Gastroesophageal sphincter (tissue), 3 donors: ENCODE data around the gene ZNF454.

Experiments
- EP300 ChIP-seq: sonication (generic); formaldehyde crosslinking; IDR thresholded peaks from one replicate; pipeline ENCODE4 v1.6.1; 2017; ENCODE audit warnings: antibody characterized with exemption, mild to moderate bottlenecking
- TF ChIP-seq, protein P1 (sequence below), 4 experiments: fragments of 200-600 bp in 2 of 4; fragments of 450-650 bp in 2 of 4; sonication (generic) in 1 of 4; IDR thresholded peaks; one replicate each; pipeline ENCODE4 v1.5.1; 2017 to 2019; ENCODE audit warnings: antibody characterized with exemption in 4 of 4, mild to moderate bottlenecking in 2 of 4, moderate library complexity in 2 of 4

DNA sequence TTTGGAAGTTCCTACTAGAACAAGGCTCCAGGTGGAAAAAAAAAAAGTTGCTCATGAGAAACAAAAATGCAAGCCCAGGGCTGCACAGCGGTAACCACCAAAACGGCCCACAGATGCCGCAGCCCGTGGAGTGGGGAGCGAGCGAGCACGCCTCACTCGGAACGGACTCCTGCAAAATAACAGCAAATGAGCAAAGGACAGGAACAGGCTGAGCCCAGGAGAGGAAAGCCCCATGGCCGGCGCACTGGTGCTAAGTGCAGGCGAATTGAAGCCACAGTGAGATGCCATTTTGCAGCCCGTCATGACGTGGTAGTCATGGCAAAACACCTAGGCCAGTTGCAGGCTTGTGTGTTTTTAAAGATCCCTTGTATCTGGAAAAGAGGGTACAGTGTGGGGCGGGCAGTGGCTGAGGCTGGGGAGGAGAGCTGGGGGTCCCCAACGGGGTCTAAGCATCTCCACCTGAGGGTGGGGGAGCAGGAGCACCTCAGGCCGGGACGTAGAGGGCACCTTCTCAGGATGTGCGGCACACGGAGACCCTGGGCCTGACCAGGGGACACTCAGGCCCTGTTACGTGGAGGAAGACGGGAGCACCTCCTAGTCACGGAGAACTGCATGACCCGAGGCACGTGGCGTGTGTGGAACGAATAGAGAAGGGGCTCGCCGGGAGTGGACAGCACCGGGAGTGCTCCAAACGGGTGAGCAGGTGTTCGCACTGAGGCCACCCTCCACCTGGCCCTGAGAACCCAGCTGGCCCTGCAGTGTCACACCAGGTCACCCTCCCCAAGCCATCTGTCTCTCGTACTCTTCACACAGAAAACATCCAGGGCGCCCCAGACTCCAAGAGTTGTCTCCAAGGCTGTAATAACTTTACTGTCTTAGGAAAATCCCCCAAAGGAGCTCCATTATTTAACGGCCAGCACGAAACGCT lies 43.4 kb downstream of the ZNF454 start:
- TF ChIP-seq, protein P1, sequence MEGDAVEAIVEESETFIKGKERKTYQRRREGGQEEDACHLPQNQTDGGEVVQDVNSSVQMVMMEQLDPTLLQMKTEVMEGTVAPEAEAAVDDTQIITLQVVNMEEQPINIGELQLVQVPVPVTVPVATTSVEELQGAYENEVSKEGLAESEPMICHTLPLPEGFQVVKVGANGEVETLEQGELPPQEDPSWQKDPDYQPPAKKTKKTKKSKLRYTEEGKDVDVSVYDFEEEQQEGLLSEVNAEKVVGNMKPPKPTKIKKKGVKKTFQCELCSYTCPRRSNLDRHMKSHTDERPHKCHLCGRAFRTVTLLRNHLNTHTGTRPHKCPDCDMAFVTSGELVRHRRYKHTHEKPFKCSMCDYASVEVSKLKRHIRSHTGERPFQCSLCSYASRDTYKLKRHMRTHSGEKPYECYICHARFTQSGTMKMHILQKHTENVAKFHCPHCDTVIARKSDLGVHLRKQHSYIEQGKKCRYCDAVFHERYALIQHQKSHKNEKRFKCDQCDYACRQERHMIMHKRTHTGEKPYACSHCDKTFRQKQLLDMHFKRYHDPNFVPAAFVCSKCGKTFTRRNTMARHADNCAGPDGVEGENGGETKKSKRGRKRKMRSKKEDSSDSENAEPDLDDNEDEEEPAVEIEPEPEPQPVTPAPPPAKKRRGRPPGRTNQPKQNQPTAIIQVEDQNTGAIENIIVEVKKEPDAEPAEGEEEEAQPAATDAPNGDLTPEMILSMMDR (IDR thresholded peaks at IDR 0.05), result no peak
- TF ChIP-seq EP300, result no peak
